ENCODE data around the gene COL15A1.

The COL15A1 gene

DNA sequence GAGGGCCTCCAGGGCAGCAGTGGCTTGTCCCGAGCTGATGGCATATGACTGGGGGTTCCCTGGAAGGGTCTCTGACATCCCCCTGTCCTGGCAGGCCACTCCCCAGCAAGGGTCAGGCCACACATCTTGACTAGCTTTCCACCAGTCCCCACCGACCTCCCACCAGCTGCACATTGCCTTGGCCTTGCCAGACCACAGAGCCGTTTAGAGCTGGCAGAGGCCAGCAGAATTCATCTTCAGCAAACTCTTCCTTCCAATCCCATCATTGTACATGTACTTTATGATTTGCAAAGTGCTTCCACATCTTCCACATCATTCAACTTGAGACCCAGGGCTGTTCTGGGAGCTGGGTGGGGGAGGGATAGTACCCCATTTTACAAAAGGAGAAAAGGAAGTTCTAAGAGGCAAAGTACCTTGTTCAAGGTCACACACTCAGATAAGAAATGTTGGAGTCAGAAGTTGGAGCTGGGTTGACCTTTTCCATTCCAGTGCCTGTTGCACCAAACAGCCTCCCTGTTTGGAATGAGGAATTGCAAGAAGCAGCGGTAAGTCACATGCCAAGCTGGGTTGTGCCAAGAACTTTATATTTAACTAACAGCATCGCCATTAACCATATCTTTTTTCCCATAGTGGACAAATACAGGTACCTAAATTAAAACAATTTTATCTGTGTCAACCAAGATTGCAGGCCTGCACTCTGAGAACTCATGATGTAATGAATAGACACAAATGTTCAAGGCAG, 25.8 kb upstream of the COL15A1 start:
- no peak for DNase-seq

GRCh38 chr9:98921732-98922131, 22.0 kb upstream of the COL15A1 start:
- no peak for DNase-seq

DNA sequence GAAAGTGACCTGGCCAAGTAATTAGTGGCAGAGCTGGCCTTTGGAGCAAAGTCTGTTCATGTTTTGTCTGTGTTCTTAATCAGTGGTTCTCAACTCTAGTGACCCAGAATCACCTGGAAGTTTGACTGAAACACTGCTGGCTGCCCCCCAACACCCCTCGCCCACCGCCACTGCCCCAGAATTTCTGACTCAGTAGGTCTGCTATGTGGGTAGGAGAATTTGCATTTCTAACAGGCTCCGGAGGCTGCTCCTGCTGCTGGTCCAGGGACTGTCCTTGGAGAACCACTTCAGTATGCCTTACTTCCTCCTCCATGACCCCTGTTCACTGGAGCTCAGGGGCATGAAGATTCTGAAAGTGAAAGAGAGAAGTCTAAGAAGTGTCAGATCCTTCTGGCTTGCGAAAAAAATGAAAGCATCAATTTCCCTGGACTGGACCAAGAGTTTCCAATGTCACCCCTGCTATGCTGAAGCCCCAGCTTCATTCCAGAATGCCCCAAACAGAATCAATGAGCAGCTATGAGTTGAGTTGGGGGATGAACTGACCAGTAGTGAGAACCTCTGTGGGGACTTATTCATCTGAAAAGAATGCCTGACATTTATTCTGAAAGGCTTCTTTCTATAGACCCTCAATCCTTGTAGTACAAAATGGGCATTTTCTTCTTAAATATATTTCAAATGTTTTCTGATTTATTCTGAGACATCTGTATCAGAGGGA, 20.8 kb upstream of the COL15A1 start:
- no peak for DNase-seq

DNA sequence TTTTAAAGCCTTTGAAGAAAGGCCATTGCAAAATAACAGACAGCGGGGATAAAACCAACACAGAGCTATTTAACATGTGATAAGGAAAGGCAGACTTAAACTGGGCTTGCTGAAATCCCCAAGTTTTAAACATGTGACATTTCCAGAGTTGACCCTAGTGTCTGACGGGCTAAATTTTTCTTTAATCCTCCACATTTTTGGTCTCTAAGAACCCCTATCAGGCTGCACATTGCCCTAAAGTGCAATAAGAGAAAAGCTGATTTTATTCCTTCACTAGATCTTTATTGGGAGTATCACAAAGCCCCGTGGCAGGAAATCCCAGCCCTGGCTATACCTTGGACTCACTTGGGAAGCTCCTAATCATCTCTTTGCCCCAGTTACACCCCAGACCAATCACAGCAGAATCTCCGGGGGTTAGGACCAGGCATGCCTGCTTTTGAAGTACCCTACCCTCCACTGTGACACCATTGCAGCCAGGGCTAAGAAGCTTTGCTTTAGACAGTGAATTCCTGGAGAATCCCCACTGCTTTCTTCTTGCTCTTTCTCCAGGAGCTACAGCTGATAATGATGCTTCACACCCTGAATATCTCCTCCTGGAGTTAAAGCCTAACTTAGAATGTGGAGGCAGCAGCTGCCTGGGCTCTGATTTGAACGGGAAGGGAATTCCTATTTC, 20.1 kb upstream of the COL15A1 start:
- no peak for DNase-seq

- DNase-seq, result no peak
Observed at GRCh38 chr9:98924946-98925820, 18.5 kb upstream of the COL15A1 start.

DNA sequence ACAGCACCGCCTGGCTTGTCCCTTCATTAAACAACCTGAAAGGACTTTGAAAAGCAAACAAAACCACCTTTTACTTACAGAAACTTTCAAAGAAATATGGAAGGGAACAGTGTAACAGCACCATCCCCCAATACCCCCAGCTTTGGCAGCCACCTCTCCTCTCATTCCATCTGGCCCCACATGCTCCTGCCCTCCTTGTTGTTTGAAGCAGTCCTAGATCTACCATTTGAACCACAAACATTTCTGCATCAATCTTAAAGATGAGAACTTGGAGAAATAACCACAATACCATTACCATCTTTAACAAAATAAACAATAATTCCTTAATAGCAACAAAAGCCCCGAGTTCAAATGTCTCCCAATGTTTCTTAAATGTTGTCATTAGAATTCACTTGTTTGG, 17.8 kb upstream of the COL15A1 start:
- no peak for DNase-seq

DNA sequence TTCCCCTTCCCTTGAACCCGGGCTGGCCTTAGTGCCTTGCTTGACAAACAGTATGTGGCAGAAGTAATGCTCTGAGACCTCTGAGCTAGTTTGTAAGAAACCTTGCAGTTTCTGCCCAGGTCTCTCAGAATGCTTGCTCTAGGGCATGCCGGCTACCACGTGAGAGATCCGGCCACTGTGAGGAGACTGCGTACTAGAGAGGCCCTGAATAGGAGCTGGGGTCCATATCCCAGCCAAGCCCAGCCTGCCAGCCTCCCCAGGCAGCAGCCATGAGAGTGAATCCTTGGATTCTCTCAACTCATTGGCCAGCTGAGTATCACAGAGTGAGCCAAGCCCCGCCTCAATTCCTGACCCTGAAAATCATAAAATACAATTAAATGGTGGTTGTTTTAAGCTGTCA, 16.0 kb upstream of the COL15A1 start:
- no peak for DNase-seq

GRCh38 chr9:98929071-98929470, 14.6 kb upstream of the COL15A1 start:
- no peak for DNase-seq

DNA sequence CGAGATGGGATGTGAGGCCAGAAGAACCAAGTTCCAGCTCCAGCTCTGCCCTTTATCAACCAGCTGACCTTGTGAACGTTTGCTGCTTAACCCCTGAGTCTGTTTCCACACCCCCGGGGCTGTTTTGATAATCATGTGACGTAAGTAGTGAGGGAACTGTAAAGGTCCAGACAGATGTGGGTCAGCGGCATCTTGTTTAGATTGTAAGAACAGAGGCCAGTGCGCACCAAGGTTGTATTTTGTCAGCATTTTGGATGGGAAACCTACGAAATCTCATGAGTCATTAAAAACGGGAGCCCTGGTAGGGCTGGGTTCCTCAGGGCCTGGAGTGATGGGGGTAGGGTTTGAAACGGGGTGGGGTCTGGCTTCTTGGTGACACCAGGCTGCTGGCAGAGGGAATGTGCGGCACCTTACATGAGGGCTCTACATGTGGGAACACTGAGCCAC, 13.8 kb upstream of the COL15A1 start:
- DNase-seq, result no peak

DNA sequence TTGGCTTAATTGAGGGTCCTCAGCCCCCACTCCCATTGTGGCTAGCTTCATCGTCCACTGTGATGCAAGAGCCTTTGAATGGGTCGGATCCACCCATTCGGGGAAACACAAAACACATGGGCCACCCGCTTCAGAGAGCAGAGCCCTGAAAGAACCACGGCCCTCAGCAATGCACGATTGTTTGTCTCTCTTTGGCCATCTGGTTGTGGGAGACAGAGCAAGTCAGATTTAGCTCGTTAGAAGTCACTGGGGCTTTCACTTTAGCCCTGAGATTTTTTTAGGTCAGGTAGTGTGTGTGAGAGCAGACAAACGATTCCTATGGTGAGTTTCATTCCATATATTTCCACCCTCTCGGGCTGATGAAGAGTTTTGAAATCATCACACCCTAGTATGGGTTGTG, 12.9 kb upstream of the COL15A1 start:
- DNase-seq, result no peak

DNA sequence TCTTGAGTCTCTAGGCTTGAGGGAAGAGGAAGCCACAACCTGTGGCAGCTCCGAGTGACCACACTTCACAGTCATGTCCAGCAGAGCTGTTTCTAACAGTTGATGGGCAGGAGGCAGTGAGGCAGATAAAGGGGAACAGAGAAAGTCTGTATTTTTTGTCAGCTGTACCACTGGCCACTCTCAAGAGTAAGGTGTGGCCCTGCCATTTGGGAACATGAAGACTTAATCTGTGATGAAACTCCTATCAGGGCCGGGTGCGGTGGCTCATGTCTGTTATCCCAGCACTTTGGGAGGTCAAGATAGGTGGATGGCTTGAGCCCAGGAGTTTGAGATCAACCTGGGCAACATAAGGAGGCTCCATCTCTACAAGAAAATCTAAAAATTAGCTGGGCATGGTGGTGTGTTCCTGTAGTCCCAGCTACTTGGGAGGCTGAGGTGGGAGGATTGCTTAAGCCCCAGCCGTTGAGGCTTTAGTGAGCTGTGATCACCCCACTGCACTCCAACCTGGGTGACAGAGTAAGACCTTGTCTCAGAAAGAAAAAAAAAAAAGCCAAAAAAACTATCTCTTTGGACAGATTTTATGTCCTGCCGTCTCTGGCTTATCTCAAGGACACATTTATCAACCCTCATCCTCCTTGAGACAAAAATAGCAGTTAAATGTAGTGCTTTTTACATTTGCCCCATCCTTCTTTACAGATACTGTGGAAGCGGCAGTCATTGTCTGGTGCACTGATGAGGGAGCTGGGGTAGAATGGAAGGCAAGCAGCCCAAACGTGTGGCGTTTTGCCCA, 11.9 kb upstream of the COL15A1 start:
- DNase-seq, result no peak

DNA sequence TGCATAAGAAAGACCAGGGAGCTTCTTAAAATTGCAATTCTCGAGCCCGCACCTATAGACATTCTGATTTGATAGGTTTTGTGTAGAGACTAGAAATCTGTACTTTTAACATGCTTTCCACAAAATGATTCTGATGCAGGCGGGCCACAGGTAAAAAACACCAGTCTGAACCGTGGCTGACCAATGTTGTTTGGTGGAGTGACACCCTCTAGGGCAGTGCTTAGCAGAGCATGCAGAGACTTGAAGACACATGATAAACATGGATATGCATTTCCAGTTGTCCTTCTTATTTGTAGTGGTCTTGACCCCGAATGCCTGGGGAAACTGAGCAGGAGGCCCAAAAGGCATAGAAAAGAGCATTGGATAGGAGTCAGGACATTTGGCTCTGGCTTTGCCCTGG, 10.5 kb upstream of the COL15A1 start:
- DNase-seq, result no peak

- no peak for DNase-seq
Observed at GRCh38 chr9:98933890-98934289, 9.8 kb upstream of the COL15A1 start.

DNA sequence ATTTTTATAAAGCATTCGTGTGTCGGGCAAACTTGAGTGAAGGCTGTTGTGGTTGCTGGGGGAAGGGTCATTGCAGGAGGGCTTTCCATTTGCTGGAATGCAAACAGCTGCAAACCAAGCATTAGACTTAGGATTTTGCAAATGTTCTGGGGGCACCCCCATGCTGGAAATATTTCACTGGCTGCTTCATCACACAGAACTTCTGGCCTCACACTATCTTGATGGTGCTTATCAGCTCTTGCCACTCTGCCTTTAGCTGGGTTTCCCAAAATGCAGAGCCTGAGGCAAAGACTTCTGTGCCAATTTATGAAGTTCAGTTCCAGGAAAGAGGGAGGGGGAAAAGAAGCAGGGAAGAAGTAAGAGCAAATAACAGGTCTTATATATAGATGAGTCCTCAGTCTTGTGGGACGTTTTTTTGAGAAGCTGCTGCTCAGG, 8.6 kb upstream of the COL15A1 start:
- DNase-seq, result no peak

GRCh38 chr9:98940276-98940675, 3.4 kb upstream of the COL15A1 start:
- no peak for DNase-seq

GRCh38 chr9:98941946-98942523, 1.7 kb upstream of the COL15A1 start:
- no peak for DNase-seq

- DNase-seq, result no peak
Observed at GRCh38 chr9:98942906-98943681, 613 bp upstream of the COL15A1 start.

GRCh38 chr9:98944057-98944733, 488 bp downstream of the COL15A1 start:
- DNase-seq, result no peak

GRCh38 chr9:98944734-98945074, 997 bp downstream of the COL15A1 start:
- no peak for DNase-seq

GRCh38 chr9:98949565-98949964, 5.9 kb downstream of the COL15A1 start:
- no peak for DNase-seq

All from stimulated activated CD4-positive, alpha-beta T cell treated with anti-CD3 and anti-CD28 coated beads, Interleukin-1b, Interleukin-23, amount 100 ng/mL, for 48 hours (primary cell).